SK-N-SH (cell line): ENCODE results near the gene CLTCL1. TPM values are rescaled to one million over a fixed set of nuclear protein-coding genes. Genes with fewer than 3 reads are reported as not detected.

Experiments used
- CTCF ChIA-PET: fragments of 300-600, 350-600 bp; formaldehyde crosslinking; extraction: SDS; loops from one replicate; lab custom pipeline; 2021; lab: Yijun Ruan, JAX
- POLR2A ChIA-PET: fragments of 350-600 bp; sonication (Branson Sonifier 250); formaldehyde crosslinking; extraction: SDS; loops from one replicate; lab custom pipeline; 2020; ENCODE audit warnings: antibody characterized with exemption, inconsistent platforms; lab: Yijun Ruan, JAX
- DNase-seq: peaks from one replicate; pipeline ENCODE4 v3.0.0; 2012
- H2AFZ ChIP-seq: fragments of 200-600 bp; sonication (generic); 2 replicates; pipeline ENCODE4 v1.8.1; 2016; ENCODE audit warnings: antibody characterized with exemption, mild to moderate bottlenecking, low read depth
- H3F3A ChIP-seq: fragments of 200-600 bp; sonication (generic); replicated peaks from 2 replicates; pipeline ENCODE3; 2016; ENCODE audit warnings: antibody characterized with exemption, mild to moderate bottlenecking; ENCODE audit not compliant: insufficient read depth
- H3K27ac ChIP-seq, 2 experiments: fragments of 200-500 bp in 1 of 2; fragments of 200-600 bp in 1 of 2; sonication (Bioruptor generic) in 1 of 2; sonication (generic), shearing (Covaris generic) in 1 of 2; 2 replicates each; pipeline versions ENCODE4 v1.5.1 to v1.6.1; 2014 to 2016; ENCODE audit warnings: low read depth in 2 of 2, inconsistent platforms in 1 of 2, low read length in 1 of 2, mild to moderate bottlenecking in 1 of 2, mixed read lengths in 1 of 2
- H3K27me3 ChIP-seq: fragments of 200-600 bp; sonication (generic), shearing (Covaris generic); 2 replicates; pipeline ENCODE4 v1.6.1; 2016; ENCODE audit warnings: mixed run types; ENCODE audit not compliant: insufficient read depth
- H3K36me3 ChIP-seq, 2 experiments: fragments of 200-500 bp in 1 of 2; fragments of 200-600 bp in 1 of 2; sonication (Bioruptor generic) in 1 of 2; sonication (generic) in 1 of 2; replicated peaks in 1 of 2; 2 replicates each; pipeline versions ENCODE3 to v1.5.1; 2014 to 2016; ENCODE audit warnings: low read length in 1 of 2, mild to moderate bottlenecking in 1 of 2; ENCODE audit not compliant: insufficient read depth in 2 of 2, control insufficient read depth in 1 of 2
- H3K4me1 ChIP-seq, 2 experiments: fragments of 200-500 bp in 1 of 2; fragments of 200-600 bp in 1 of 2; sonication (Bioruptor generic) in 1 of 2; sonication (generic), shearing (Covaris generic) in 1 of 2; 2 replicates each; pipeline versions ENCODE4 v1.5.1 to v1.6.1; 2014 to 2016; ENCODE audit warnings: low read depth in 1 of 2, low read length in 1 of 2, mixed run types in 1 of 2; ENCODE audit not compliant: insufficient read depth in 2 of 2, control insufficient read depth in 1 of 2
- H3K4me2 ChIP-seq: fragments of 200-600 bp; sonication (generic), shearing (Covaris generic); 2 replicates; pipeline ENCODE4 v1.6.1; 2017; ENCODE audit warnings: mixed run types
- H3K4me3 ChIP-seq, 2 experiments: fragments of 200-500 bp in 1 of 2; fragments of 200-600 bp in 1 of 2; sonication (Bioruptor generic) in 1 of 2; sonication (generic), shearing (Covaris generic) in 1 of 2; 2 replicates each; pipeline versions ENCODE4 v1.5.1 to v1.8.1; 2014 to 2016; ENCODE audit warnings: low read depth in 2 of 2, inconsistent platforms in 1 of 2, low read length in 1 of 2, mild to moderate bottlenecking in 1 of 2, mixed read lengths in 1 of 2, moderate library complexity in 1 of 2
- H3K79me2 ChIP-seq: fragments of 200-600 bp; sonication (generic); 2 replicates; pipeline ENCODE4 v1.8.1; 2017; ENCODE audit warnings: mild to moderate bottlenecking; ENCODE audit not compliant: insufficient read depth
- H3K9ac ChIP-seq: fragments of 200-600 bp; sonication (generic); 2 replicates; pipeline ENCODE4 v1.6.1; 2017; ENCODE audit warnings: mixed run types
- H3K9me2 ChIP-seq: fragments of 200-600 bp; sonication (generic); 2 replicates; pipeline ENCODE4 v1.6.1; 2017; ENCODE audit warnings: mixed run types
- H3K9me3 ChIP-seq: fragments of 200-600 bp; sonication (generic); 2 replicates; pipeline ENCODE4 v1.6.1; 2017; ENCODE audit warnings: mixed run types, mild to moderate bottlenecking, moderate library complexity
- H4K20me1 ChIP-seq: fragments of 200-600 bp; sonication (generic); 2 replicates; pipeline ENCODE4 v1.6.1; 2017; ENCODE audit warnings: mild to moderate bottlenecking, mixed run types; ENCODE audit not compliant: insufficient read depth
- CHD2 ChIP-seq: fragments of 150-350 bp; IDR thresholded peaks from 2 replicates; pipeline ENCODE4 v1.6.1; 2018; ENCODE audit warnings: low read length; ENCODE audit not compliant: partially characterized antibody
- EP300 ChIP-seq, 2 experiments: IDR thresholded peaks; 2 replicates each; pipeline versions ENCODE4 v1.4.0 to v1.6.1; 2012; ENCODE audit warnings: borderline replicate concordance in 1 of 2, low read depth in 1 of 2, low read length in 1 of 2
- EZH2phosphoT487 ChIP-seq: fragments of 200-600 bp; sonication (generic); IDR thresholded peaks from 2 replicates; pipeline ENCODE4 v1.6.1; 2017; ENCODE audit warnings: low read depth, mixed run types, mild to moderate bottlenecking, antibody characterized with exemption, moderate library complexity, borderline replicate concordance
- FOSL2 ChIP-seq: IDR thresholded peaks from 2 replicates; pipeline ENCODE4 v1.4.0; 2012; ENCODE audit warnings: low read depth, mild to moderate bottlenecking, moderate library complexity, borderline replicate concordance
- FOXJ3 ChIP-seq: sonication (generic); formaldehyde crosslinking; IDR thresholded peaks from 2 replicates; pipeline ENCODE4 v1.5.1; 2020; ENCODE audit warnings: mild to moderate bottlenecking, missing genetic modification reagents
- FOXM1 ChIP-seq: IDR thresholded peaks from 2 replicates; pipeline ENCODE4 v1.4.0; 2012; ENCODE audit warnings: low read depth, mild to moderate bottlenecking
- GATA2 ChIP-seq: sonication (generic); formaldehyde crosslinking; IDR thresholded peaks from 2 replicates; pipeline ENCODE4 v1.5.0; 2020; ENCODE audit warnings: mild to moderate bottlenecking, missing genetic modification reagents
- JUND ChIP-seq: IDR thresholded peaks from 2 replicates; pipeline ENCODE4 v1.4.0; 2012
- MXI1 ChIP-seq: IDR thresholded peaks from 2 replicates; pipeline ENCODE4 v1.6.1; 2012; ENCODE audit warnings: mild to moderate bottlenecking, low read depth, low read length, improper control_type of control experiment
- NFIC ChIP-seq: IDR thresholded peaks from 2 replicates; pipeline ENCODE4 v1.4.0; 2012; ENCODE audit warnings: borderline replicate concordance
- RAD21 ChIP-seq: IDR thresholded peaks from 2 replicates; pipeline ENCODE4 v1.6.1; 2012; ENCODE audit warnings: mild to moderate bottlenecking, low read length
- RFX5 ChIP-seq: IDR thresholded peaks from 2 replicates; pipeline ENCODE4 v1.6.1; 2012; ENCODE audit warnings: mild to moderate bottlenecking, improper control_type of control experiment, low read length
- RXRA ChIP-seq: IDR thresholded peaks from 2 replicates; pipeline ENCODE4 v1.4.0; 2012; ENCODE audit warnings: low read depth, mild to moderate bottlenecking, borderline replicate concordance
- SIN3A ChIP-seq: IDR thresholded peaks from 2 replicates; pipeline ENCODE4 v1.6.1; 2012; ENCODE audit warnings: low read depth, mild to moderate bottlenecking, low read length, moderate library complexity, borderline replicate concordance
- SMC3 ChIP-seq: IDR thresholded peaks from 2 replicates; pipeline ENCODE4 v1.6.1; 2012; ENCODE audit warnings: low read depth, low read length, improper control_type of control experiment
- TAF1 ChIP-seq: IDR thresholded peaks from 2 replicates; pipeline ENCODE4 v1.6.1; 2012; ENCODE audit warnings: low read depth, mild to moderate bottlenecking, low read length, moderate library complexity, borderline replicate concordance
- TCF12 ChIP-seq: IDR thresholded peaks from 2 replicates; pipeline ENCODE4 v1.4.0; 2012
- USF2 ChIP-seq: fragments of 150-350 bp; IDR thresholded peaks from 2 replicates; pipeline ENCODE4 v1.6.1; 2017; ENCODE audit warnings: antibody characterized with exemption, low read length, low read depth, borderline replicate concordance
- YY1 ChIP-seq: IDR thresholded peaks from 2 replicates; pipeline ENCODE4 v1.4.0; 2012; ENCODE audit warnings: low read depth, mild to moderate bottlenecking
- WGBS: methylation state at CpG from one replicate; pipeline ENCODE4 v1.1.6; 2017; ENCODE audit warnings: low lambda C conversion rate; 5-methylcytosine and 5-hydroxymethylcytosine counted together
- polyA plus RNA-seq, 3 experiments: library from polyadenylated mRNA; depleted of rRNA; stranded (reverse); fragments of >200 nt; gene quantifications; 2 replicates each; pipeline ENCODE4 v1.2.3, GENCODE V29; 2012
- TF ChIP-seq, protein P1 (sequence below): fragments of 200-600 bp; sonication (generic); IDR thresholded peaks from 2 replicates; pipeline ENCODE4 v1.6.1; 2017; ENCODE audit warnings: antibody characterized with exemption, mild to moderate bottlenecking, moderate library complexity
- TF ChIP-seq, protein P2 (sequence below): IDR thresholded peaks from 2 replicates; pipeline ENCODE4 v1.4.0; 2012; ENCODE audit warnings: low read depth, borderline replicate concordance
- TF ChIP-seq, protein P3 (sequence below): fragments of 150-350 bp; IDR thresholded peaks from 2 replicates; pipeline ENCODE4 v1.6.1; 2016; ENCODE audit warnings: mild to moderate bottlenecking, low read depth, low read length

CLTCL1 gene
- polyA plus RNA-seq, 1 of the 3 experiments (the other 2 are of a cell fraction) = 6.7 TPM

- POLR2A ChIA-PET = interaction anchor here (0.6 kb wide), 1 partner anchor 33 kb away, joined by 3 read pairs; no protein-coding TSS in a partner anchor
- peaks cover 29 to 66% of the 10 kb centered on the region in 2 experiments for H3K4me1 ChIP-seq
Measured at GRCh38 chr22:19175602-19176174, 115.8 kb downstream of the CLTCL1 start.

GRCh38 chr22:19175026-19175601, 116.4 kb downstream of the CLTCL1 start:
- peaks cover 4% of the 10 kb centered on the region for H3F3A ChIP-seq
- TF ChIP-seq TAF1 (no peak), GATA2 (no peak), USF2 (no peak), YY1 (no peak), SMC3 (no peak), FOXM1 (no peak), SIN3A (no peak), FOXJ3 (CRISPR knock-in tag) (no peak)
- TF ChIP-seq, protein P1, sequence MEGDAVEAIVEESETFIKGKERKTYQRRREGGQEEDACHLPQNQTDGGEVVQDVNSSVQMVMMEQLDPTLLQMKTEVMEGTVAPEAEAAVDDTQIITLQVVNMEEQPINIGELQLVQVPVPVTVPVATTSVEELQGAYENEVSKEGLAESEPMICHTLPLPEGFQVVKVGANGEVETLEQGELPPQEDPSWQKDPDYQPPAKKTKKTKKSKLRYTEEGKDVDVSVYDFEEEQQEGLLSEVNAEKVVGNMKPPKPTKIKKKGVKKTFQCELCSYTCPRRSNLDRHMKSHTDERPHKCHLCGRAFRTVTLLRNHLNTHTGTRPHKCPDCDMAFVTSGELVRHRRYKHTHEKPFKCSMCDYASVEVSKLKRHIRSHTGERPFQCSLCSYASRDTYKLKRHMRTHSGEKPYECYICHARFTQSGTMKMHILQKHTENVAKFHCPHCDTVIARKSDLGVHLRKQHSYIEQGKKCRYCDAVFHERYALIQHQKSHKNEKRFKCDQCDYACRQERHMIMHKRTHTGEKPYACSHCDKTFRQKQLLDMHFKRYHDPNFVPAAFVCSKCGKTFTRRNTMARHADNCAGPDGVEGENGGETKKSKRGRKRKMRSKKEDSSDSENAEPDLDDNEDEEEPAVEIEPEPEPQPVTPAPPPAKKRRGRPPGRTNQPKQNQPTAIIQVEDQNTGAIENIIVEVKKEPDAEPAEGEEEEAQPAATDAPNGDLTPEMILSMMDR = no peak
- TF ChIP-seq, all 33 proteins: peak for 0
- 78% methylated on average over 6 of the region's 7 CpGs for WGBS
- H3K9me3 ChIP-seq = no peaks in the 10 kb centered on the region
- peaks cover 60% of the 10 kb centered on the region for H3K79me2 ChIP-seq
- peaks cover 31 to 68% of the 10 kb centered on the region in 2 experiments for H3K4me1 ChIP-seq
- POLR2A ChIA-PET = no interaction called here
- H3K4me3 ChIP-seq = no peak overlapping the region
- H3K27ac ChIP-seq = no peak overlapping the region
- no peaks in the 10 kb centered on the region for H3K9me2 ChIP-seq
- H4K20me1 ChIP-seq = peaks cover 13% of the 10 kb centered on the region; the same call in 1 of the 2 replicates
- CTCF ChIA-PET = interaction anchor here (0.6 to 1.1 kb wide), 2 partner anchors 454 to 953 kb away, joined by 3 read pairs; no protein-coding TSS in a partner anchor
- H2AFZ ChIP-seq = no peak overlapping the region
- no peaks in the 10 kb centered on the region for H3K27me3 ChIP-seq
- no peak for DNase-seq
- no peak overlapping the region; the same call in 1 of the 2 replicates for H3K9ac ChIP-seq
- H3K4me2 ChIP-seq = no peak overlapping the region
- H3K36me3 ChIP-seq = peaks cover 0 to 9% of the 10 kb centered on the region in 2 experiments

More at GRCh38 chr22:19175602-19176174, 115.8 kb downstream of the CLTCL1 start:
- WGBS = 100% methylated on average over 7 of the region's 21 CpGs
- CTCF ChIA-PET = interaction anchor here (0.6 to 0.7 kb wide), 2 partner anchors 454 to 953 kb away, joined by 3 read pairs; no protein-coding TSS in a partner anchor
- H3K9me2 ChIP-seq = no peaks in the 10 kb centered on the region
- no peak overlapping the region for H3K9ac ChIP-seq
- H3K4me3 ChIP-seq = no peak overlapping the region
- no peaks in the 10 kb centered on the region for H3K9me3 ChIP-seq
- peaks cover 60% of the 10 kb centered on the region for H3K79me2 ChIP-seq
- DNase-seq = no peak
- peaks cover 4% of the 10 kb centered on the region for H3F3A ChIP-seq
- H4K20me1 ChIP-seq = peaks cover 13% of the 10 kb centered on the region; the same call in 1 of the 2 replicates
- H3K27me3 ChIP-seq = no peaks in the 10 kb centered on the region
- no peak overlapping the region for H3K4me2 ChIP-seq
- no peak for TF ChIP-seq USF2
- TF ChIP-seq, protein P2, sequence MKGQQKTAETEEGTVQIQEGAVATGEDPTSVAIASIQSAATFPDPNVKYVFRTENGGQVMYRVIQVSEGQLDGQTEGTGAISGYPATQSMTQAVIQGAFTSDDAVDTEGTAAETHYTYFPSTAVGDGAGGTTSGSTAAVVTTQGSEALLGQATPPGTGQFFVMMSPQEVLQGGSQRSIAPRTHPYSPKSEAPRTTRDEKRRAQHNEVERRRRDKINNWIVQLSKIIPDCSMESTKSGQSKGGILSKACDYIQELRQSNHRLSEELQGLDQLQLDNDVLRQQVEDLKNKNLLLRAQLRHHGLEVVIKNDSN = no peak
- no peak for TF ChIP-seq EZH2phosphoT487
- TF ChIP-seq RXRA = no peak
- TF ChIP-seq MXI1 = no peak
- TF ChIP-seq, protein P3, sequence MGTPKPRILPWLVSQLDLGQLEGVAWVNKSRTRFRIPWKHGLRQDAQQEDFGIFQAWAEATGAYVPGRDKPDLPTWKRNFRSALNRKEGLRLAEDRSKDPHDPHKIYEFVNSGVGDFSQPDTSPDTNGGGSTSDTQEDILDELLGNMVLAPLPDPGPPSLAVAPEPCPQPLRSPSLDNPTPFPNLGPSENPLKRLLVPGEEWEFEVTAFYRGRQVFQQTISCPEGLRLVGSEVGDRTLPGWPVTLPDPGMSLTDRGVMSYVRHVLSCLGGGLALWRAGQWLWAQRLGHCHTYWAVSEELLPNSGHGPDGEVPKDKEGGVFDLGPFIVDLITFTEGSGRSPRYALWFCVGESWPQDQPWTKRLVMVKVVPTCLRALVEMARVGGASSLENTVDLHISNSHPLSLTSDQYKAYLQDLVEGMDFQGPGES = no peak
- TF ChIP-seq EP300 (IDR thresholded peaks at IDR 0.05; ENCODE audit: borderline replicate concordance in 1 of 2, low read depth in 1 of 2, low read length in 1 of 2) = no peak
- no peak for TF ChIP-seq FOSL2
- no peak for TF ChIP-seq CHD2
- TF ChIP-seq RFX5 = no peak
- TF ChIP-seq RAD21 = no peak
- no peak for TF ChIP-seq JUND
- no peak for TF ChIP-seq TCF12
- no peak for TF ChIP-seq NFIC
- TF ChIP-seq, all 33 proteins: peak for 0
- peaks cover 0 to 9% of the 10 kb centered on the region in 2 experiments for H3K36me3 ChIP-seq
- no peak overlapping the region for H2AFZ ChIP-seq
- H3K27ac ChIP-seq = peak overlapping the region in 1 of 2 experiments; percentile 69; a peak in 2 of 4 replicates
